Measurements from ENCODE around the gene KAT2A. TPM values are rescaled to one million over a fixed set of nuclear protein-coding genes. Genes with fewer than 3 reads are reported as not detected.
"Not testable (repeated sequence)": the region's sequence is repeated elsewhere in the genome, so short reads cannot be mapped to it uniquely, and the experiment has no call there.

KAT2A gene
- total RNA-seq, 1 donor from 2014 or later = 45.3 TPM

DNA sequence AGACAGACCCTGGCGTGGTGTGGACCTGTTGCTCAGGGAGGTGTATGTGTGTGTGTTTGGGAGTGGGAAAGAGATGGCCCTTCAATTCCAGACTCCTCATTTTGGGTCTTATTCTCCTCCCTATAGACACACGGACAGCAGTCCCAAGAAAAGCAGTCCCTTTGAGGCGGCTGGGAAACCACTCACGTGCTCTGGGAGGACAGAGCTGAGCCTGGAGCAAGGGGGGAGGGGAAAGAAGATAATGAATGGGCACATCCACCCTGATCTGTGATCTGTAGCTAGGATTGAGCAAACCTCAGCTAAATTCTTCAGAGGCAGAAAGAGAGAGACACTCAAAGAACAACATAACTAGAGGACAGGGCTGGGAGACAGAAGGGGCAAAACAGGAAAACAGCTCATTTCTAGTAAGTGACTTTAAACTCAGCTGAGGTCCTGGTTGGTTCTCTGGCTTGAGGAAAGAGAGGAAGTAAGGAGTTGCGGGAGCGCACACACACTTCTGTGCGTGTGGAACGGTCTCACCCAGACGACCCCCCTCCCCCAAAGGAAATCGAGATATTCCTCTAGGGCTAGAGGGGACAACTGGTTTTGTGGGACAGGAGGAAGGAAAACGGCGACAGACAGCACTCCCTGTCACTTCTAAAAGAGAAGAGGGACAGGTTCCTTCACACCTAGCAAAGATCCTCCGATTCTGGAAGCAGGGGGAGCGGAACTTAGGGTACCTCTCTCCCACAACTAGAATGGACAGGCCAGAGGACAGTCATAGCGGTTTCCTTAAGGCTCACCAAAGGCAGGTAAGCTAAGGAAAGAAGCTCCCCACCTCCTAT lies 33.0 kb upstream of the KAT2A start:
- TF ChIP-seq CTCF (IDR thresholded peaks at IDR 0.05) = no peak
- peaks cover 18% of the 10 kb centered on the region for H3K4me1 ChIP-seq
- ATAC-seq (no peak), DNase-seq (no peak)
- H3K27me3 ChIP-seq = no peaks in the 10 kb centered on the region
- H3K4me3 ChIP-seq = peak overlapping the region; percentile 71
- H3K9me3 ChIP-seq = no peaks in the 10 kb centered on the region
- H3K36me3 ChIP-seq = peaks cover 14% of the 10 kb centered on the region
- H3K27ac ChIP-seq = peak overlapping the region; percentile 80
- intact Hi-C loops (cut with DNase I) = no loop called here

- DNase-seq (no peak), ATAC-seq (no peak)
- H3K4me1 ChIP-seq = peaks cover 19% of the 10 kb centered on the region
- TF ChIP-seq CTCF (IDR thresholded peaks at IDR 0.05) = no peak
- H3K27me3 ChIP-seq = no peaks in the 10 kb centered on the region
- H3K9me3 ChIP-seq = no peaks in the 10 kb centered on the region
- intact Hi-C loops (cut with DNase I) = no loop called here
- no peak overlapping the region for H3K27ac ChIP-seq
- H3K36me3 ChIP-seq = peaks cover 56% of the 10 kb centered on the region
- H3K4me3 ChIP-seq = no peak overlapping the region
Measured at GRCh38 chr17:42146911-42147607, 25.9 kb upstream of the KAT2A start.

GRCh38 chr17:42143138-42143537 lies 22.0 kb upstream of the KAT2A start:
- H3K27me3 ChIP-seq; H3K4me3 ChIP-seq; intact Hi-C loops (cut with DNase I); DNase-seq; H3K9me3 ChIP-seq; H3K27ac ChIP-seq: not testable (repeated sequence)
- peaks cover 57% of the 10 kb centered on the region for H3K36me3 ChIP-seq
- peaks cover 30% of the 10 kb centered on the region for H3K4me1 ChIP-seq
- peak; percentile 33 for ATAC-seq

DNA sequence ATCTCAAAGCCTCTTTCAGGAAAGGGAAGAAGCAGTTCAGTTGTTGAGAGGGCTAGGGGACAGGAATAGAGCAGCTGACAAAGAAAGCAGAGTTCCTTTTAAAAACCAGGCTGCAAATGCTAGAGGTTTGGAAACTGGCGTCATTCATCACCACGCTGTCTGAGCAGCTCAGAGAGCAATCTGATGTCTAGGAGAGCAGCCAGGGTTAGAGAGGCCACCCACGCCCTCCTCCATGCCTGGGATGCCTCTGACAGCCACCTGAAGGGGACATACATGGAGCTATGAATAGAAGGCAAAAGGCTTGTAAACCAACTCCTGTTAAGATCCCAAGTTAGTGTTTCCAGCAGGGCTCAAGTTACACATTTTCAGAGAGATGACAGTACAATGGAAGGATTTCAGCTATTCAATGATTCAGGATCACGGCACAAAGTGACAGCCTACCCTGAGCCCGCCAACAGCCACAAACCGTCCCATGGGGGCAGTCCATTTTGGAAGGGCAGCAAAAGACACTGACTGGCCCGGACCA lies 21.3 kb upstream of the KAT2A start:
- Histone ChIP-seq H3K9me3 (no peaks in the 10 kb centered on the region), H3K36me3 (peaks cover 52% of the 10 kb centered on the region), H3K27ac (peak overlapping the region; percentile 30), H3K27me3 (no peaks in the 10 kb centered on the region), H3K4me3 (no peak overlapping the region), H3K4me1 (peaks cover 36% of the 10 kb centered on the region)
- no peak for ATAC-seq
- DNase-seq = no peak
- no peak for TF ChIP-seq CTCF (IDR thresholded peaks at IDR 0.05)
- intact Hi-C loops (cut with DNase I) = no loop called here

DNA sequence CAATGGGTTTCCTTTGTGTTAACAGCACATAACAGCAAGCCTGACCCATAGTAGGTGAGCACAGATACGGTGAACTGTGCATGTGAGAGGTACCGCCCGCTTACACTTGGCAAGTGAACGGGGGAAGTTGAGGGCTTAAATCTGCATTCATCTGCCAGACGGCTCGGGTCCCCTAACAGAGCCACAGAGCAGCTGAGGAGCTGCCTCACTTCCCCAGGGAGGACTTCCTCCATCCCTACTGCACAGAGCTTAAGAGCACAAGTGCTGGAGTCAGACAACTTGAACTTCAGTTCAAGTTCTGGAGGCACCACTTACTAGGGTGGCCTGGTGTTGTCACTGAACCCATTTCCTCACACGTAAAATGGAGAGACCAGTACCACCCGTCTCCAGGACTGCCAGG lies 20.2 kb upstream of the KAT2A start:
- Histone ChIP-seq H3K27ac (no peak overlapping the region), H3K4me1 (peaks cover 44% of the 10 kb centered on the region), H3K27me3 (no peaks in the 10 kb centered on the region), H3K36me3 (peaks cover 47% of the 10 kb centered on the region), H3K4me3 (no peak overlapping the region), H3K9me3 (no peaks in the 10 kb centered on the region)
- DNase-seq (no peak), ATAC-seq (peak; percentile 52)
- intact Hi-C loops (cut with DNase I) = no loop called here
- TF ChIP-seq CTCF (IDR thresholded peaks at IDR 0.05) = no peak

- ATAC-seq; H3K27me3 ChIP-seq; H3K9me3 ChIP-seq; H3K27ac ChIP-seq; H3K4me3 ChIP-seq; DNase-seq; intact Hi-C loops (cut with DNase I): not testable (repeated sequence)
- H3K4me1 ChIP-seq = peaks cover 51% of the 10 kb centered on the region
- peaks cover 42% of the 10 kb centered on the region for H3K36me3 ChIP-seq
Measured at GRCh38 chr17:42140690-42141089, 19.5 kb upstream of the KAT2A start.
